Upper lobe of right lung (tissue), 1 donor: Measurements from ENCODE around the gene ITGA4. TPM values are rescaled to one million over a fixed set of nuclear protein-coding genes. Genes with fewer than 3 reads are reported as not detected.

Source experiments
- ATAC-seq: fragments of 200-7000 bp; cut with Tn5 transposase; one replicate; pipeline ENCODE4 v1.9.1; 2020; ENCODE audit warnings: mild to moderate bottlenecking, moderate library complexity
- DNase-seq: peaks from one replicate; pipeline ENCODE4 v3.0.0-alpha.2; 2020
- H3K27ac ChIP-seq: fragments of 200-600 bp; one replicate; pipeline ENCODE4 v1.8.0; 2022
- H3K27me3 ChIP-seq: fragments of 200-600 bp; one replicate; pipeline ENCODE4 v1.8.0; 2022; ENCODE audit warnings: mild to moderate bottlenecking
- H3K36me3 ChIP-seq: fragments of 200-600 bp; one replicate; pipeline ENCODE4 v1.8.0; 2022
- H3K4me1 ChIP-seq: fragments of 200-600 bp; one replicate; pipeline ENCODE4 v1.8.0; 2022
- H3K4me3 ChIP-seq: fragments of 200-600 bp; one replicate; pipeline ENCODE4 v1.8.0; 2022; ENCODE audit warnings: mild to moderate bottlenecking
- H3K9me3 ChIP-seq: fragments of 200-600 bp; one replicate; pipeline ENCODE4 v1.8.0; 2022
- CTCF ChIP-seq: fragments of 200-600 bp; IDR thresholded peaks from one replicate; pipeline ENCODE4 v1.8.0; 2022; ENCODE audit warnings: antibody characterized with exemption
- intact Hi-C: fragments of 100-400 bp; cut with DNase I; formaldehyde crosslinking; loops from one replicate; pipeline ENCODE4 v1.11.0; 2022
- total RNA-seq: library from RNA; stranded (reverse); fragmentation: NEBNext Ultra II Directional; extraction: Animal tissue kit (Norgen Biotek cat#: 25700); gene quantifications from one replicate; pipeline ENCODE4 v1.2.1, GENCODE V29; 2021
- donor health status: DM: no; HTN: yes; CAD: no; lungs with severe emphysema.

ITGA4 gene
- total RNA-seq, 1 donor from 2014 or later = 18.4 TPM

GRCh38 chr2:181570059-181570458, 112.9 kb downstream of the ITGA4 start:
- TF ChIP-seq CTCF = no peak
- ATAC-seq (no peak), DNase-seq (no peak)
- intact Hi-C loops = no loop called here
- Histone ChIP-seq H3K27me3 (no peaks in the 10 kb centered on the region), H3K27ac (no peak overlapping the region), H3K4me1 (no peaks in the 10 kb centered on the region), H3K4me3 (no peak overlapping the region), H3K36me3 (no peaks in the 10 kb centered on the region), H3K9me3 (no peaks in the 10 kb centered on the region)

GRCh38 chr2:181570833-181571661, 113.9 kb downstream of the ITGA4 start:
- no peak for ATAC-seq
- Histone ChIP-seq H3K36me3 (no peaks in the 10 kb centered on the region), H3K27ac (no peak overlapping the region), H3K27me3 (no peaks in the 10 kb centered on the region), H3K9me3 (no peaks in the 10 kb centered on the region), H3K4me1 (no peaks in the 10 kb centered on the region), H3K4me3 (no peak overlapping the region)
- TF ChIP-seq CTCF = peak; percentile 30
- intact Hi-C loops = no loop called here
- no peak for DNase-seq

GRCh38 chr2:181573140-181573736, 116.1 kb downstream of the ITGA4 start:
- no peak for DNase-seq
- no peaks in the 10 kb centered on the region for H3K36me3 ChIP-seq
- no peaks in the 10 kb centered on the region for H3K27me3 ChIP-seq
- ATAC-seq = no peak
- no peaks in the 10 kb centered on the region for H3K4me1 ChIP-seq
- no peak overlapping the region for H3K4me3 ChIP-seq
- intact Hi-C loops = no loop called here
- peak; percentile 41 for TF ChIP-seq CTCF
- H3K9me3 ChIP-seq = no peaks in the 10 kb centered on the region
- H3K27ac ChIP-seq = no peak overlapping the region

GRCh38 chr2:181574321-181574720, 117.1 kb downstream of the ITGA4 start:
- Histone ChIP-seq H3K27ac (no peak overlapping the region), H3K4me1 (no peaks in the 10 kb centered on the region), H3K36me3 (no peaks in the 10 kb centered on the region), H3K9me3 (no peaks in the 10 kb centered on the region), H3K4me3 (no peak overlapping the region), H3K27me3 (no peaks in the 10 kb centered on the region)
- intact Hi-C loops = no loop called here
- DNase-seq (no peak), ATAC-seq (no peak)
- TF ChIP-seq CTCF = no peak

GRCh38 chr2:181575024-181575649, 118.0 kb downstream of the ITGA4 start:
- H3K27ac ChIP-seq = no peak overlapping the region
- no peak for DNase-seq
- intact Hi-C loops = no loop called here
- no peak overlapping the region for H3K4me3 ChIP-seq
- TF ChIP-seq CTCF = no peak
- H3K4me1 ChIP-seq = no peaks in the 10 kb centered on the region
- peak; percentile 36 for ATAC-seq
- H3K36me3 ChIP-seq = no peaks in the 10 kb centered on the region
- no peaks in the 10 kb centered on the region for H3K9me3 ChIP-seq
- no peaks in the 10 kb centered on the region for H3K27me3 ChIP-seq
